Measurements from ENCODE around the gene LSP1.

LSP1 gene

DNA sequence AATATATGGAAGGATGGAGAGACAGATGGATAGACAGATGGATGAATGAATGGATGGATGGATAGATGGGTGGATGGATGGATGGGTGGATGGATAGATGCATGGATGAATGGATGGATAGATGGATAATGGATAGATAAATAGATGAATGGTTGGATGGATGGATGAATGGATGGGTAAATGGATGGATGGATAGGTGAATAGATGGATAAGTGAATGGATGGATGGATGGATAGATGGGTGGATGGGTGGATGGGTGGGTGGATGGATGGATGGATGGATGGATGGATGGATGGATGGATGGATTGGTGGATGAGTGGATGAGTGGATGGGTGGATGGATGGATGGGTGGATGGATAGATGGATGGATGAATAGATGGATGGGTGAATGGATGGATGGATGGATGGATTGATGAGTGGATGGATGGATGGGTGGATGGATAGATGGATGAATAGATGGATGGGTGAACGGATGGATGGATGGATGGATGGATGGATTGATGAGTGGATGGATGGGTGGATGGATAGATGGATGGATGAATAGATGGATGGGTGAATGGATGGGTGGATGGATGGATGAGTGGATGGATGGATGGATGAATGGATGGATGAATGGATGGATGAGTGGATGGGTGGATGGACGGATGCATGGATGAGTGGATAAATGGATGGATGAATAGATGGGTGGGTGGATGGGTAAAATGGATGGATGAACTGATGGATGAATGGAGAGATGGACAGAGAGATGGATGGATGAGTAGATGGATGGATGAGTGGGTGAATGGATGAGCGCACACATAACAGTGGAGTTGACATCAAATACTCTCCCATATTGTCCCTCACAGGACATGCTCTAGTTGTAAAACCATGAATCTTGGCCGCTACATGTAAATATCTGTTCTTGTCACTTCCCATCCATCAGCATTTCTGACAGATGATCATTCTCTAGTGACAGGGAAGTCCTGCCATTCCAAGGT lies 8.8 kb downstream of the LSP1 start:
- no peak for DNase-seq (ENCODE audit: low spot score)
- TF ChIP-seq, protein P1, sequence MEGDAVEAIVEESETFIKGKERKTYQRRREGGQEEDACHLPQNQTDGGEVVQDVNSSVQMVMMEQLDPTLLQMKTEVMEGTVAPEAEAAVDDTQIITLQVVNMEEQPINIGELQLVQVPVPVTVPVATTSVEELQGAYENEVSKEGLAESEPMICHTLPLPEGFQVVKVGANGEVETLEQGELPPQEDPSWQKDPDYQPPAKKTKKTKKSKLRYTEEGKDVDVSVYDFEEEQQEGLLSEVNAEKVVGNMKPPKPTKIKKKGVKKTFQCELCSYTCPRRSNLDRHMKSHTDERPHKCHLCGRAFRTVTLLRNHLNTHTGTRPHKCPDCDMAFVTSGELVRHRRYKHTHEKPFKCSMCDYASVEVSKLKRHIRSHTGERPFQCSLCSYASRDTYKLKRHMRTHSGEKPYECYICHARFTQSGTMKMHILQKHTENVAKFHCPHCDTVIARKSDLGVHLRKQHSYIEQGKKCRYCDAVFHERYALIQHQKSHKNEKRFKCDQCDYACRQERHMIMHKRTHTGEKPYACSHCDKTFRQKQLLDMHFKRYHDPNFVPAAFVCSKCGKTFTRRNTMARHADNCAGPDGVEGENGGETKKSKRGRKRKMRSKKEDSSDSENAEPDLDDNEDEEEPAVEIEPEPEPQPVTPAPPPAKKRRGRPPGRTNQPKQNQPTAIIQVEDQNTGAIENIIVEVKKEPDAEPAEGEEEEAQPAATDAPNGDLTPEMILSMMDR (IDR thresholded peaks at IDR 0.05; ENCODE audit: extremely low read depth, missing control alignments), result no peak

DNA sequence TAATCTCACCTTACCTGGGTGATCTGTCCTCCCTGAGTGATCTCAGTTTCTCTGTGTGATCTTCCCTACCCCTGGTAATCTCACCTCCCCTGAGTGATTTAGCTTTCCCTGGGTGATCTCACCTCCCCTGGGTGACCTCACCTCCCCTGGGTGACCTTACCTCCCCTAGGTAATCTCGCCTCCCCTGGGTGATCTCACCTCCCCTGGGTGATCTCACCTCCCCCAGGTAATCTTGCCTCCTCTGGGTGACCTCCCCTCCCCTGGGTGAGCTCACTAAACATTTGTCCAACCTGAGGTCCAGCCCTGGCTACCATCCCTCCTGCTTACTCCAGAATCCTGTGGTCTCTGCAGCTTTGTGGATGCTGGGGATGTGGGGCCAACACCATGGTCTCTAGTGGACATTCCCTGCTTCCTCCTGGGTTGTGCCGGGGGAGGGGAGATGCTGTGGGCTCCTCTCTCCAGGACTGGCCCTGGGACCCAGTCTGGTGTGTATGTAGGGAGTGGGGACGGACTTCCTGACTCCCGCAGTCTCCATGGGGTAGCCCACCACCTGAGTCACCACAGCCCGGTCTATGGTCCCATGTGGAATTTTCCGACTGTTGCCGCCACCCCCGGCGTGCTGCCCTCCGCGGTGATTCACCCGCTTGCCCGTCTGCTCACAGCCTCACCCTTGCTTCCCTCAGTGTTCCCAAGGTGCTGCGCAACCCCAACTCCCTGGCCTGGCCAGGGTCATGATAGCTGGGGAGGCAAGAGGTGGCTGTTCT lies 9.9 kb downstream of the LSP1 start:
- TF ChIP-seq, protein P1 (IDR thresholded peaks at IDR 0.05; ENCODE audit: extremely low read depth, missing control alignments), result no peak
- DNase-seq (ENCODE audit: low spot score), result no peak

DNA sequence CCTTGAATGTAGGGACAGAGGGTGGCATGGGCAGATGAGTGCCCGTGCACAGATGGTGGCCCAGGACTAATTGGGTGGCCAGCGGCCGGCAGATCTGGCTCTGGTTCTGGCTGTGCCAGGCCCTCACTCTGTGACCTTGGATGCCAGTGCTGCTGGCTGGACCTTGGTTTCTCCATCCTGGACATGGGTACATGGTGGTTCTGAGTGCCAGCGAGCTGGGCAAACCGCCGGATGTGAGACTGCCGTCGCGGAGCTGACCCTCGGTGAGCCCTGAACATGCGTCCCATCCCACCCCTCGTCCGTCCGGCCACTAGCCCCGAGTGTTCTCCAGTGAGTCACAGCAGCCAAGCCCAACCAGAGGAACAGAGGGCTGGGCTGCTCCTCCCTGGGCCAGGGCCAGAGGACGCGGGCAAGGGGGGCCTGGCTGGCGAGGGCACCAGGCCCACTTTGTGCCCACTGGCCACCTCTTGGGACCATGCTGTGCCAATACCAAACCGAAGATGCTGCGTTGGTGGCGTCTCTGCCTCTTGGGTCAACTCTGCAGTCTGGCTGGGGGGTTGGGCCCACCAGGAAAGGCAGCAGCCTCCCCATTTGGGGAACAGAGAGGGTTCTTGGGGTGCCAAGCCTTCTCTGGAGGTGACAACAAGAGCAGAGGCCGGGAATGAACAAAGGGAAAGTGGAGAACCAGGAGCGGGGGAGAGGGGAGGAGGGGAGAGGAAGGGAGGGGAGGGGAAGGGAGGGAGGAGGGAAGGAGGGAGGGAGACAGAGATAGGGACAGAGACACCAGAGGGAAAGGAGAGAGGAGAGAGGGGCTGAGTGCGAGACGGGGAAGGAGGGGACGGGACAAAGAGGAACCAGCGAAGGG lies 10.7 kb downstream of the LSP1 start:
- DNase-seq (ENCODE audit: low spot score), result no peak
- TF ChIP-seq, protein P1 (IDR thresholded peaks at IDR 0.05; ENCODE audit: extremely low read depth, missing control alignments), result no peak

DNA sequence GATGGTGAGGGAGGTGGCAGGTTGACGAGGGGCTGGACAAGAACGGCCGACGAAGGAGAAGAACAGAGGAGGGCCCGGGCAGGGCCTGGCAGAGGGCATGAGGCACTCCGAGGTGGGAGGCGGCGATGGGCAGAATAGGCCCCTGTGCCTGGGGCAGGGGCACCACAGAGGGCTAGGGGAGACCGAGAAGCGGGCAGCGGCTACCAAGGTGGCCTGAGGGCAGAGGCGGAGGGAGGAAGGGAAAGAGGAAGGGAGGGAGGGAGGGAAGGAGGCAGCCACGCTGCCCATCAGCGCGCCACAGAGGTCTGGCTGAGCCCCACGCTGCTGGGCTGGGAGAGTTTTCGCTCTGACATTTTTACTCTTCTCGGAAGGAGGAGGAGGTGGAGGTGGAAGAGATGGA lies 11.3 kb downstream of the LSP1 start:
- no peak for DNase-seq (ENCODE audit: low spot score)
- TF ChIP-seq, protein P1 (IDR thresholded peaks at IDR 0.05; ENCODE audit: extremely low read depth, missing control alignments), result no peak

DNA sequence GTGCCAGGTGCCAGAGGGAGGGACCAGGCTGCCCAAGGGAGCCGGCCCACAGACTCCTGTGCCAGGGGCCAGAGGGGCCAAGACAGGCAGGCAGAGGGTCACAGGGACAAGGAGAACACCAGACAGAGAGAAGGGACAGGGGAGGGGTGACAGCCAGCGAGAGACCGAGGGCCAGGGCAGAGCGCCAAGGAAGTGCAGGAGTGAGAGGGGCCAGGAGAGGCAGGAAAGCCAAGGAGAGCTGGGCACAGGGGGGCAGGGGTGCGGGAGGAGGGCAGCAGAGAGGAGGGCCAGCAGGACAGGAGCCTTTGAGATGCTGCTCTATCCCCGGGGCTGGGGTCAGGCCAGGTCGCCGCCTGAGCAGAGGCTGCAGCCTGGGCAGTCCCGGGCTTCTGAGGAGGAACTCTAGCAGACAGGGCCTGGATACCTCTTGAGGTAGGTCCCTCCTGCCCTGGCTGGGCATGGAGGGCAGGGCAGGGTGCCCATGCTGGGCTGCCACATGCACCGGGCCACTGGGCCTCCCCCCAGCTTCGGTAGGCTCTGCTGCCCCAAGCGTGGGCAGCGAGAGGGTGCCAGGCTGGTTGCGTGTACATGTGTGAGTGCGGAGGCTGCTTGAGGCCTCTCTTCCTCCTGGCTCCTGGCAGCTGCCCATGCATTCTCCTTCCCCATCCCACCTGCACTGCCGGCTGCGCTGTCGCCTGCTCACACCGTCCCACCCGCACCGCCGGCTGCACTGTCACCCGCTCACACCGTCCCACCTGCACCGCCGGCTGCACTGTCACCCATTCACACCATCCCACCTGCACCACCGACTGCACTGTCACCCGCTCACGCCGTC lies 12.2 kb downstream of the LSP1 start:
- TF ChIP-seq, protein P1 (IDR thresholded peaks at IDR 0.05; ENCODE audit: extremely low read depth, missing control alignments), result no peak
- DNase-seq (ENCODE audit: low spot score), result no peak

DNA sequence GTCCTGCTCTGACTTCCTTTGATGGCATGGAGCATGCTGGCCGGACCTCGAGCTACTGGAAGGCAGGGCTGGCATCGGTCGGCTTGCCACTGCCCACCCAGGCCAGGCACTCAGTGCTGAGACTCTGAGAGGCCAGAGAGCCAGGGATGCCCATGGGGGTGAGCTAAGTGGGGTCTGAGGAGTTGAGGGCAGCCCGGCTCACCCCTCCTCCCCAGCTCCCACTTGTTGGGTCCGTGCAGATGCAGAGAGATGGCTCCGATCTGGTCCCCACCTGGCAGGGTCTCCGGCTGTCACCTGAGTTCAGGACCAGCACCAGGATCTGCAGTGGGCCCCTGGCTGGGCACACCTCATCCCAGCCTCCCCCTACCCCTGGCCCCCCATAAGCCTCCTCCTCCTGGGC lies 13.3 kb downstream of the LSP1 start:
- TF ChIP-seq, protein P1 (IDR thresholded peaks at IDR 0.05; ENCODE audit: extremely low read depth, missing control alignments), result no peak
- DNase-seq (ENCODE audit: low spot score), result no peak
